ENCODE measurements around the gene PSENEN.

The PSENEN gene

DNA sequence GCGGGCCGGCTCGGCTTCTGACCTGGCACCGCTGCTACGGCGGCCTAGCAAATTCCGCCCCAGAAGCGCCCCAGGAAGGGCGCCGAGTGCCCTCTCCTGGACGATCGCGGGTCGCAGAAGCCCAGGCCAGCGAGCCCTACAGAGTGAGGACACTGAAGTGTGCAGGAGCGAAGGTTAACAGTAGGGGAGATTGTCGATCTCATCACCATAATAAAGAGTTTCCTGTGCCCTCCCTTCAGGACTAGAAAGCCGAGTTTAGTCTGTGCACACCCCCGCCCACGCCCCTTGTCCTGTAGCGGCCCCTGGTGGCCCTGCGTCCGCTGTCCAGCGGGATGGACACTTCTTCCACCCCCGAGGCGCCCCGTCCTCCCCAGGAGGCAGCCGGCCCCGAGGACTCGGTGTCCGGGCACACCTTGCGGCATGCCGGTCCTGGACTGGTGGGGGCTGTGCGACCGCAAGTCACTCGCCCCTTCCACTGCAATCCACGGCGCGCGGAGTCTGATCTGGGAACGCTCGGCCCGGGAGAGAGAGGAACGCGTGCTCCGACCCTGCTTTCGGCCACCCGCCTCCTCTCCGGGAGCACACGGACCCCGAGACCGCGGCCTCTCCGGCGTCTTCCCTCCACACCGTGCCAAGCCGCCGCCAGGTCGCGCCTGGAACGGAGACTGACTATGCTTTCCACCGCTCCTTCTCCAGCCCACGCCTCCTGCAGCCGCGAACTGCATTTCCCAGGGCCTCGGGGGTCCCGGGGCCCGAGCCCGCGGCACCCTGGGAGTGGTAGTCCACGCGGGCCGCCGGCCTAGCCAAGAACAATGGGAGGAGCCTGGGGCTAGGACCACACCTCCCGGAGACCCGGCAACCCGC lies 28.4 kb upstream of the PSENEN start (continued):
- TF ChIP-seq, protein P1, sequence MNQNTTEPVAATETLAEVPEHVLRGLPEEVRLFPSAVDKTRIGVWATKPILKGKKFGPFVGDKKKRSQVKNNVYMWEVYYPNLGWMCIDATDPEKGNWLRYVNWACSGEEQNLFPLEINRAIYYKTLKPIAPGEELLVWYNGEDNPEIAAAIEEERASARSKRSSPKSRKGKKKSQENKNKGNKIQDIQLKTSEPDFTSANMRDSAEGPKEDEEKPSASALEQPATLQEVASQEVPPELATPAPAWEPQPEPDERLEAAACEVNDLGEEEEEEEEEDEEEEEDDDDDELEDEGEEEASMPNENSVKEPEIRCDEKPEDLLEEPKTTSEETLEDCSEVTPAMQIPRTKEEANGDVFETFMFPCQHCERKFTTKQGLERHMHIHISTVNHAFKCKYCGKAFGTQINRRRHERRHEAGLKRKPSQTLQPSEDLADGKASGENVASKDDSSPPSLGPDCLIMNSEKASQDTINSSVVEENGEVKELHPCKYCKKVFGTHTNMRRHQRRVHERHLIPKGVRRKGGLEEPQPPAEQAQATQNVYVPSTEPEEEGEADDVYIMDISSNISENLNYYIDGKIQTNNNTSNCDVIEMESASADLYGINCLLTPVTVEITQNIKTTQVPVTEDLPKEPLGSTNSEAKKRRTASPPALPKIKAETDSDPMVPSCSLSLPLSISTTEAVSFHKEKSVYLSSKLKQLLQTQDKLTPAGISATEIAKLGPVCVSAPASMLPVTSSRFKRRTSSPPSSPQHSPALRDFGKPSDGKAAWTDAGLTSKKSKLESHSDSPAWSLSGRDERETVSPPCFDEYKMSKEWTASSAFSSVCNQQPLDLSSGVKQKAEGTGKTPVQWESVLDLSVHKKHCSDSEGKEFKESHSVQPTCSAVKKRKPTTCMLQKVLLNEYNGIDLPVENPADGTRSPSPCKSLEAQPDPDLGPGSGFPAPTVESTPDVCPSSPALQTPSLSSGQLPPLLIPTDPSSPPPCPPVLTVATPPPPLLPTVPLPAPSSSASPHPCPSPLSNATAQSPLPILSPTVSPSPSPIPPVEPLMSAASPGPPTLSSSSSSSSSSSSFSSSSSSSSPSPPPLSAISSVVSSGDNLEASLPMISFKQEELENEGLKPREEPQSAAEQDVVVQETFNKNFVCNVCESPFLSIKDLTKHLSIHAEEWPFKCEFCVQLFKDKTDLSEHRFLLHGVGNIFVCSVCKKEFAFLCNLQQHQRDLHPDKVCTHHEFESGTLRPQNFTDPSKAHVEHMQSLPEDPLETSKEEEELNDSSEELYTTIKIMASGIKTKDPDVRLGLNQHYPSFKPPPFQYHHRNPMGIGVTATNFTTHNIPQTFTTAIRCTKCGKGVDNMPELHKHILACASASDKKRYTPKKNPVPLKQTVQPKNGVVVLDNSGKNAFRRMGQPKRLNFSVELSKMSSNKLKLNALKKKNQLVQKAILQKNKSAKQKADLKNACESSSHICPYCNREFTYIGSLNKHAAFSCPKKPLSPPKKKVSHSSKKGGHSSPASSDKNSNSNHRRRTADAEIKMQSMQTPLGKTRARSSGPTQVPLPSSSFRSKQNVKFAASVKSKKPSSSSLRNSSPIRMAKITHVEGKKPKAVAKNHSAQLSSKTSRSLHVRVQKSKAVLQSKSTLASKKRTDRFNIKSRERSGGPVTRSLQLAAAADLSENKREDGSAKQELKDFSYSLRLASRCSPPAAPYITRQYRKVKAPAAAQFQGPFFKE (tag by site-specific recombination; IDR thresholded peaks at IDR 0.05; ENCODE audit: borderline replicate concordance): 0 out of 2 replicates have a peak, but pooled peaks have one; percentile 65
- TF ChIP-seq KLF7 (tag by site-specific recombination; IDR thresholded peaks at IDR 0.05; ENCODE audit: borderline replicate concordance) (peak; percentile 88), ZNF560 (tag by site-specific recombination; IDR thresholded peaks at IDR 0.05; ENCODE audit: borderline replicate concordance) (no peak), SP2 (tag by site-specific recombination; IDR thresholded peaks at IDR 0.05) (peak; percentile 72), RBAK (tag by site-specific recombination; IDR thresholded peaks at IDR 0.05) (no peak), ZNF404 (tag by site-specific recombination; IDR thresholded peaks at IDR 0.05) (no peak), ZNF335 (tag by site-specific recombination; conservative IDR thresholded peaks at IDR 0.05) (peak; percentile 98), ZNF24 (tag by site-specific recombination; IDR thresholded peaks at IDR 0.05) (peak; percentile 86), GLI2 (tag by site-specific recombination; IDR thresholded peaks at IDR 0.05; ENCODE audit: borderline replicate concordance, low read depth) (no peak; the same call in 1 of the 2 replicates), ZBTB8A (tag by site-specific recombination; IDR thresholded peaks at IDR 0.05) (peak; percentile 98), ZBTB1 (tag by site-specific recombination; IDR thresholded peaks at IDR 0.05) (no peak; the same call in none of the 2 replicates), KLF1 (tag by site-specific recombination; IDR thresholded peaks at IDR 0.05) (peak; percentile 58), HOXD13 (CRISPR knock-in tag; IDR thresholded peaks at IDR 0.05; ENCODE audit: borderline replicate concordance) (no peak), ZNF701 (tag by site-specific recombination; IDR thresholded peaks at IDR 0.05) (no peak)
- TF ChIP-seq, protein P2, sequence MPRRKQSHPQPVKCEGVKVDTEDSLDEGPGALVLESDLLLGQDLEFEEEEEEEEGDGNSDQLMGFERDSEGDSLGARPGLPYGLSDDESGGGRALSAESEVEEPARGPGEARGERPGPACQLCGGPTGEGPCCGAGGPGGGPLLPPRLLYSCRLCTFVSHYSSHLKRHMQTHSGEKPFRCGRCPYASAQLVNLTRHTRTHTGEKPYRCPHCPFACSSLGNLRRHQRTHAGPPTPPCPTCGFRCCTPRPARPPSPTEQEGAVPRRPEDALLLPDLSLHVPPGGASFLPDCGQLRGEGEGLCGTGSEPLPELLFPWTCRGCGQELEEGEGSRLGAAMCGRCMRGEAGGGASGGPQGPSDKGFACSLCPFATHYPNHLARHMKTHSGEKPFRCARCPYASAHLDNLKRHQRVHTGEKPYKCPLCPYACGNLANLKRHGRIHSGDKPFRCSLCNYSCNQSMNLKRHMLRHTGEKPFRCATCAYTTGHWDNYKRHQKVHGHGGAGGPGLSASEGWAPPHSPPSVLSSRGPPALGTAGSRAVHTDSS (tag by site-specific recombination; IDR thresholded peaks at IDR 0.05): peak; percentile 48; the same call in 1 of the 2 replicates
- TF ChIP-seq, protein P3, sequence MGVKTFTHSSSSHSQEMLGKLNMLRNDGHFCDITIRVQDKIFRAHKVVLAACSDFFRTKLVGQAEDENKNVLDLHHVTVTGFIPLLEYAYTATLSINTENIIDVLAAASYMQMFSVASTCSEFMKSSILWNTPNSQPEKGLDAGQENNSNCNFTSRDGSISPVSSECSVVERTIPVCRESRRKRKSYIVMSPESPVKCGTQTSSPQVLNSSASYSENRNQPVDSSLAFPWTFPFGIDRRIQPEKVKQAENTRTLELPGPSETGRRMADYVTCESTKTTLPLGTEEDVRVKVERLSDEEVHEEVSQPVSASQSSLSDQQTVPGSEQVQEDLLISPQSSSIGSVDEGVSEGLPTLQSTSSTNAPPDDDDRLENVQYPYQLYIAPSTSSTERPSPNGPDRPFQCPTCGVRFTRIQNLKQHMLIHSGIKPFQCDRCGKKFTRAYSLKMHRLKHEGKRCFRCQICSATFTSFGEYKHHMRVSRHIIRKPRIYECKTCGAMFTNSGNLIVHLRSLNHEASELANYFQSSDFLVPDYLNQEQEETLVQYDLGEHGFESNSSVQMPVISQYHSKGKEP (tag by site-specific recombination; IDR thresholded peaks at IDR 0.05): peak; percentile 67
- TF ChIP-seq, protein P4, sequence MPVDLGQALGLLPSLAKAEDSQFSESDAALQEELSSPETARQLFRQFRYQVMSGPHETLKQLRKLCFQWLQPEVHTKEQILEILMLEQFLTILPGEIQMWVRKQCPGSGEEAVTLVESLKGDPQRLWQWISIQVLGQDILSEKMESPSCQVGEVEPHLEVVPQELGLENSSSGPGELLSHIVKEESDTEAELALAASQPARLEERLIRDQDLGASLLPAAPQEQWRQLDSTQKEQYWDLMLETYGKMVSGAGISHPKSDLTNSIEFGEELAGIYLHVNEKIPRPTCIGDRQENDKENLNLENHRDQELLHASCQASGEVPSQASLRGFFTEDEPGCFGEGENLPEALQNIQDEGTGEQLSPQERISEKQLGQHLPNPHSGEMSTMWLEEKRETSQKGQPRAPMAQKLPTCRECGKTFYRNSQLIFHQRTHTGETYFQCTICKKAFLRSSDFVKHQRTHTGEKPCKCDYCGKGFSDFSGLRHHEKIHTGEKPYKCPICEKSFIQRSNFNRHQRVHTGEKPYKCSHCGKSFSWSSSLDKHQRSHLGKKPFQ (tag by site-specific recombination; IDR thresholded peaks at IDR 0.05): peak; percentile 42; the same call in 1 of the 2 replicates
- TF ChIP-seq, protein P5, sequence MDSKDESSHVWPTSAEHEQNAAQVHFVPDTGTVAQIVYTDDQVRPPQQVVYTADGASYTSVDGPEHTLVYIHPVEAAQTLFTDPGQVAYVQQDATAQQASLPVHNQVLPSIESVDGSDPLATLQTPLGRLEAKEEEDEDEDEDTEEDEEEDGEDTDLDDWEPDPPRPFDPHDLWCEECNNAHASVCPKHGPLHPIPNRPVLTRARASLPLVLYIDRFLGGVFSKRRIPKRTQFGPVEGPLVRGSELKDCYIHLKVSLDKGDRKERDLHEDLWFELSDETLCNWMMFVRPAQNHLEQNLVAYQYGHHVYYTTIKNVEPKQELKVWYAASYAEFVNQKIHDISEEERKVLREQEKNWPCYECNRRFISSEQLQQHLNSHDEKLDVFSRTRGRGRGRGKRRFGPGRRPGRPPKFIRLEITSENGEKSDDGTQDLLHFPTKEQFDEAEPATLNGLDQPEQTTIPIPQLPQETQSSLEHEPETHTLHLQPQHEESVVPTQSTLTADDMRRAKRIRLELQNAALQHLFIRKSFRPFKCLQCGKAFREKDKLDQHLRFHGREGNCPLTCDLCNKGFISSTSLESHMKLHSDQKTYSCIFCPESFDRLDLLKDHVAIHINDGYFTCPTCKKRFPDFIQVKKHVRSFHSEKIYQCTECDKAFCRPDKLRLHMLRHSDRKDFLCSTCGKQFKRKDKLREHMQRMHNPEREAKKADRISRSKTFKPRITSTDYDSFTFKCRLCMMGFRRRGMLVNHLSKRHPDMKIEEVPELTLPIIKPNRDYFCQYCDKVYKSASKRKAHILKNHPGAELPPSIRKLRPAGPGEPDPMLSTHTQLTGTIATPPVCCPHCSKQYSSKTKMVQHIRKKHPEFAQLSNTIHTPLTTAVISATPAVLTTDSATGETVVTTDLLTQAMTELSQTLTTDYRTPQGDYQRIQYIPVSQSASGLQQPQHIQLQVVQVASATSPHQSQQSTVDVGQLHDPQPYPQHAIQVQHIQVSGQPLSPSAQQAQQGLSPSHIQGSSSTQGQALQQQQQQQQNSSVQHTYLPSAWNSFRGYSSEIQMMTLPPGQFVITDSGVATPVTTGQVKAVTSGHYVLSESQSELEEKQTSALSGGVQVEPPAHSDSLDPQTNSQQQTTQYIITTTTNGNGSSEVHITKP (tag by site-specific recombination; IDR thresholded peaks at IDR 0.05): peak; percentile 96
- TF ChIP-seq, protein P6, sequence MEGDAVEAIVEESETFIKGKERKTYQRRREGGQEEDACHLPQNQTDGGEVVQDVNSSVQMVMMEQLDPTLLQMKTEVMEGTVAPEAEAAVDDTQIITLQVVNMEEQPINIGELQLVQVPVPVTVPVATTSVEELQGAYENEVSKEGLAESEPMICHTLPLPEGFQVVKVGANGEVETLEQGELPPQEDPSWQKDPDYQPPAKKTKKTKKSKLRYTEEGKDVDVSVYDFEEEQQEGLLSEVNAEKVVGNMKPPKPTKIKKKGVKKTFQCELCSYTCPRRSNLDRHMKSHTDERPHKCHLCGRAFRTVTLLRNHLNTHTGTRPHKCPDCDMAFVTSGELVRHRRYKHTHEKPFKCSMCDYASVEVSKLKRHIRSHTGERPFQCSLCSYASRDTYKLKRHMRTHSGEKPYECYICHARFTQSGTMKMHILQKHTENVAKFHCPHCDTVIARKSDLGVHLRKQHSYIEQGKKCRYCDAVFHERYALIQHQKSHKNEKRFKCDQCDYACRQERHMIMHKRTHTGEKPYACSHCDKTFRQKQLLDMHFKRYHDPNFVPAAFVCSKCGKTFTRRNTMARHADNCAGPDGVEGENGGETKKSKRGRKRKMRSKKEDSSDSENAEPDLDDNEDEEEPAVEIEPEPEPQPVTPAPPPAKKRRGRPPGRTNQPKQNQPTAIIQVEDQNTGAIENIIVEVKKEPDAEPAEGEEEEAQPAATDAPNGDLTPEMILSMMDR (tag by site-specific recombination; IDR thresholded peaks at IDR 0.05): peak; percentile 100
- TF ChIP-seq, protein P7, sequence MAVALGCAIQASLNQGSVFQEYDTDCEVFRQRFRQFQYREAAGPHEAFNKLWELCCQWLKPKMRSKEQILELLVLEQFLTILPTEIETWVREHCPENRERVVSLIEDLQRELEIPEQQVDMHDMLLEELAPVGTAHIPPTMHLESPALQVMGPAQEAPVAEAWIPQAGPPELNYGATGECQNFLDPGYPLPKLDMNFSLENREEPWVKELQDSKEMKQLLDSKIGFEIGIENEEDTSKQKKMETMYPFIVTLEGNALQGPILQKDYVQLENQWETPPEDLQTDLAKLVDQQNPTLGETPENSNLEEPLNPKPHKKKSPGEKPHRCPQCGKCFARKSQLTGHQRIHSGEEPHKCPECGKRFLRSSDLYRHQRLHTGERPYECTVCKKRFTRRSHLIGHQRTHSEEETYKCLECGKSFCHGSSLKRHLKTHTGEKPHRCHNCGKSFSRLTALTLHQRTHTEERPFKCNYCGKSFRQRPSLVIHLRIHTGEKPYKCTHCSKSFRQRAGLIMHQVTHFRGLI (tag by site-specific recombination; IDR thresholded peaks at IDR 0.05): peak; percentile 55
